Tibial nerve (tissue), 4 donors: Measurements from ENCODE around the gene ANOS1. TPM values are rescaled to one million over a fixed set of nuclear protein-coding genes. Genes with fewer than 3 reads are reported as not detected.
"Not testable (repeated sequence)": the region's sequence is repeated elsewhere in the genome, so short reads cannot be mapped to it uniquely, and the experiment has no call there.

ENCODE experiments used
- DNase-seq, 2 donors: peaks; one replicate each; pipeline ENCODE4 v3.0.0-alpha.2; 2019; ENCODE audit warnings: low spot score in 2 of 2
- H3K27ac ChIP-seq, 4 donors: fragments of 200-600 bp; sonication (generic) in 3 of 4; one replicate each; pipeline ENCODE4 v1.5.1; 2017 to 2019; ENCODE audit warnings: mild to moderate bottlenecking in 1 of 4
- H3K27me3 ChIP-seq, 2 donors: fragments of 200-600 bp; sonication (generic) in 1 of 2; one replicate each; pipeline versions ENCODE4 v1.5.1 to v1.6.0; 2017 to 2019
- H3K36me3 ChIP-seq, 3 donors: fragments of 200-600 bp; sonication (generic); one replicate each; pipeline ENCODE4 v1.5.1; 2018 to 2019
- H3K4me1 ChIP-seq, 4 donors: fragments of 200-600 bp; sonication (generic) in 3 of 4; one replicate each; pipeline ENCODE4 v1.5.1; 2017 to 2019
- H3K4me3 ChIP-seq, 4 donors: fragments of 200-600 bp; sonication (generic) in 3 of 4; one replicate each; pipeline ENCODE4 v1.5.1; 2017 to 2019; ENCODE audit warnings: mild to moderate bottlenecking in 1 of 4, moderate library complexity in 1 of 4
- H3K9me3 ChIP-seq, 4 donors: fragments of 200-600 bp; sonication (generic) in 3 of 4; one replicate each; pipeline ENCODE4 v1.5.1; 2017 to 2019
- EP300 ChIP-seq, 2 donors: sonication (generic); formaldehyde crosslinking; IDR thresholded peaks; one replicate each; pipeline ENCODE4 v1.6.1; 2017; ENCODE audit warnings: antibody characterized with exemption in 2 of 2, mild to moderate bottlenecking in 1 of 2
- POLR2A ChIP-seq, 2 donors: fragments of 450-650 bp; IDR thresholded peaks; one replicate each; pipeline ENCODE4 v1.6.1; 2017; ENCODE audit warnings: antibody characterized with exemption in 2 of 2, mild to moderate bottlenecking in 2 of 2, moderate library complexity in 2 of 2
- WGBS, 2 donors: methylation state at CpG; one replicate each; pipeline ENCODE4 v1.1.5; 2018; 5-methylcytosine and 5-hydroxymethylcytosine counted together
- total RNA-seq, 4 donors: library from RNA; depleted of rRNA; stranded (reverse); fragments of >200 nt; gene quantifications; one replicate each; pipeline ENCODE4 v1.1.0, GENCODE V29; 2016
- TF ChIP-seq, protein P1 (sequence below), 5 experiments: fragments of 200-600 bp in 3 of 5; fragments of 450-650 bp in 2 of 5; sonication (generic) in 3 of 5; IDR thresholded peaks; one replicate each; pipeline ENCODE4 v1.5.1; 2016 to 2019; ENCODE audit warnings: antibody characterized with exemption in 5 of 5, mild to moderate bottlenecking in 3 of 5, moderate library complexity in 2 of 5

Gene ANOS1
- total RNA-seq, 4 donors from 2014 or later = 7.5 to 14.4 (median 10.9) TPM

DNA sequence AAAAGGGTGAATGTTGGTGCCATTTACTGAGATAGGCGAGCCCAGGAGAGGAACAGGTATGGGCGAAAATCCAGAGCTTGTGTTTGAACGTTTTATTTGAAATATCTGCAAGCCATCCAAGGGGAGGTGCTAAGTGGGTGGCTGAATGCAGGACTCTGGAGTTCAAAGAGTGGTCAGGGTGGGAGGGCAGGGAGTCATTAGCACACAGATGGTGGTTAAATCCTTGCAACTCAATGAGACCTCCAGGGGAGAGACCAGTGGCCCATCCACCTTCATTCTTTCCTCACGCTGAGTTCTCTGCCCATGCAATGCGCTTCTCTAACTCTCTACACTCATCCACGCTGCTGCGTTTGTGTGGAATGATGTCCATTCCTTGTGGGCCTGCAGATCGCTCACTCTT lies 166.2 kb downstream of the ANOS1 start:
- H3K36me3 ChIP-seq = no peaks in the 10 kb centered on the region

DNA sequence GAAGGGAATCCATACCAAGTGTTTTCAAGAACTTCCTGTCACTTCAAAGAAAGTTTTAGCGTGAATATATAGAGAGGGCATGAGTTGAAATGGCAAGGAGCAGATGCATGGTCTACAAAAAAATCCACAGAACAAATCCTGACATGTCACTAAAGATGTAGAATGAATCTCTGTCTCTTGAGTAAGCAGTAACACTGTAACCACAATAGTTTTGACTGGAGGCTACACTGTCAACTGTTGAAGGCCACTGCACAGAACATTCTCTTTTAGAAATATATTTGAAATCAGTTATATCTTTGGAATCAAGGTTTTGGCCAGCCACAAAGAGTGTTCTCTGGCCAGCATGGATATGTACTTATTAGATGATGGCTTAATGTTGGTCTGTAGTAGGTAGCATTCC lies 183.5 kb downstream of the ANOS1 start:
- H3K4me3 ChIP-seq = no peak overlapping the region
- no peak for TF ChIP-seq POLR2A (IDR thresholded peaks at IDR 0.05)
- no peak for TF ChIP-seq EP300 (IDR thresholded peaks at IDR 0.05)
- TF ChIP-seq, protein P1, sequence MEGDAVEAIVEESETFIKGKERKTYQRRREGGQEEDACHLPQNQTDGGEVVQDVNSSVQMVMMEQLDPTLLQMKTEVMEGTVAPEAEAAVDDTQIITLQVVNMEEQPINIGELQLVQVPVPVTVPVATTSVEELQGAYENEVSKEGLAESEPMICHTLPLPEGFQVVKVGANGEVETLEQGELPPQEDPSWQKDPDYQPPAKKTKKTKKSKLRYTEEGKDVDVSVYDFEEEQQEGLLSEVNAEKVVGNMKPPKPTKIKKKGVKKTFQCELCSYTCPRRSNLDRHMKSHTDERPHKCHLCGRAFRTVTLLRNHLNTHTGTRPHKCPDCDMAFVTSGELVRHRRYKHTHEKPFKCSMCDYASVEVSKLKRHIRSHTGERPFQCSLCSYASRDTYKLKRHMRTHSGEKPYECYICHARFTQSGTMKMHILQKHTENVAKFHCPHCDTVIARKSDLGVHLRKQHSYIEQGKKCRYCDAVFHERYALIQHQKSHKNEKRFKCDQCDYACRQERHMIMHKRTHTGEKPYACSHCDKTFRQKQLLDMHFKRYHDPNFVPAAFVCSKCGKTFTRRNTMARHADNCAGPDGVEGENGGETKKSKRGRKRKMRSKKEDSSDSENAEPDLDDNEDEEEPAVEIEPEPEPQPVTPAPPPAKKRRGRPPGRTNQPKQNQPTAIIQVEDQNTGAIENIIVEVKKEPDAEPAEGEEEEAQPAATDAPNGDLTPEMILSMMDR (IDR thresholded peaks at IDR 0.05) = no peak
- no peaks in the 10 kb centered on the region for H3K9me3 ChIP-seq
- H3K36me3 ChIP-seq = no peaks in the 10 kb centered on the region
- 70 to 88% methylated on average over 1 of the region's 1 CpG for WGBS, 2 donors
- no peak overlapping the region for H3K27ac ChIP-seq
- H3K27me3 ChIP-seq = no peaks in the 10 kb centered on the region
- H3K4me1 ChIP-seq = no peaks in the 10 kb centered on the region
- DNase-seq = no peak

More for the DNA sequence above, 166.2 kb downstream of the ANOS1 start:
- H3K4me3 ChIP-seq = no peak overlapping the region
- no peak for TF ChIP-seq POLR2A (IDR thresholded peaks at IDR 0.05)
- H3K27me3 ChIP-seq = no peaks in the 10 kb centered on the region
- H3K27ac ChIP-seq = no peak overlapping the region
- 56 to 61% methylated on average over 8 of the region's 8 CpGs for whole genome bisulfite sequencing, 2 donors
- H3K4me1 ChIP-seq = no peaks in the 10 kb centered on the region
- no peaks in the 10 kb centered on the region for H3K9me3 ChIP-seq
- no peak for DNase-seq

DNA sequence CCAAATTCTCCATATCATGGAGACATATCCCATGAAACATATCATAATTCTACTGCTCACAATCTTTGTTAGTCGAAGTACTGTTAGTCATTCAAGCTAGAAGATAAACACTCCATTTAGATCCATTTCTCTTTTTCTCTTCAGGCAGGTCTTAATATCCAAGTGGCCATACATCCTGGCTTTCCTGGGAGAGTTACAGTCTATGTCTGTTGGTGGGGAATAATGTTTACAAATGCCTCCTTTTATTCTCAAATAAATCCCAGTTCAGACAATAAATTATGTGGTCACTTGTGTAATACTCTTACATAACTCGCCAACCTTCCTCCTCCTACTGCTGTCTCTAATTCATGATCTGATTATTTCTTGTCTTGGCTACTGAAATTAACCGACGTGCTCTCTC lies 185.2 kb downstream of the ANOS1 start:
- H3K27me3 ChIP-seq = no peaks in the 10 kb centered on the region
- TF ChIP-seq EP300 (IDR thresholded peaks at IDR 0.05) (no peak), POLR2A (IDR thresholded peaks at IDR 0.05) (no peak)
- TF ChIP-seq, protein P1 (IDR thresholded peaks at IDR 0.05) = no peak
- H3K27ac ChIP-seq = no peak overlapping the region
- no peaks in the 10 kb centered on the region for H3K9me3 ChIP-seq
- H3K4me3 ChIP-seq = no peak overlapping the region
- DNase-seq = no peak
- 73 to 82% methylated on average over 4 of the region's 4 CpGs for WGBS, 2 donors
- no peaks in the 10 kb centered on the region for H3K4me1 ChIP-seq
- no peaks in the 10 kb centered on the region for H3K36me3 ChIP-seq

DNA sequence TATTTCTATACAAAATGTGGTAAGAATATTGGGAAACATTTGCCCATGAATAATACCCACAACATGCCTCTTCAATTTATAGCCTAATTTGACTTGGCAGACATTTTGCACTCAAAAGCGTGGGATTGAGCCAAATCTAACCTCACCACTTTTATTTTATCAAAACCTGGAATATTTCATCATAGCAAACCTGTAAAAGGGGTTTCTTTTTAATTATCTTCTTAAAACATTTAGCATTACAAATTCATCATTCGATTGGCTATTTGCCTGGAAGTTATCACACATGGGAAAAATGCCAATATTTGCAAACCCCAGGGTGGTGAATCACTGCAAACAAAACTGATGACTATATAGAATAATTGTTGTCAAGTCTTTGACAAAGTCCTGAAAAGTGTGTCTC lies 211.1 kb downstream of the ANOS1 start:
- Histone ChIP-seq H3K36me3 (no peaks in the 10 kb centered on the region), H3K27ac (no peak overlapping the region), H3K4me1 (no peaks in the 10 kb centered on the region), H3K27me3 (no peaks in the 10 kb centered on the region), H3K4me3 (no peak overlapping the region), H3K9me3 (no peaks in the 10 kb centered on the region)
- TF ChIP-seq, protein P1 (IDR thresholded peaks at IDR 0.05) = no peak
- TF ChIP-seq POLR2A (IDR thresholded peaks at IDR 0.05) (no peak), EP300 (IDR thresholded peaks at IDR 0.05) (no peak)
- DNase-seq = no peak
- WGBS, 2 donors = 72 to 78% methylated on average over 2 of the region's 2 CpGs

DNA sequence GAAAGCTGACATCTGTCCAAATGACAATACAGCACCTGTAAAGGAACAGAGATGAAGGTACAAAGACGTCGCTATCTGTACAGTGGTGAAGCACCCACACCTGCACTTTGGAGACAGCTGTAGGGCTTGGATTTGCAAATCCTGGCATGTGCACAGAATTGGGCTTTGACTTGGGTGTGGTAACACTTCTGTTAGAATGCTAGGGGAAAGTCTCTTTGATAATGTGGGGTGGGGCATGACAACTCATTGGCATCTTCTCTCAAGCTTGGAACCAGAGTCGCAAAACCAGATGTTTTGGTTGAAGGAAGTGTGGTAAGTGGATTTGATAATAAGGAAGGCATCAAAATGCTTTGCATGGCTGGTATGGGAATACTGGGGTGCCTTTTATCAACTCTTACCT lies 211.8 kb downstream of the ANOS1 start:
- Histone ChIP-seq H3K9me3 (no peaks in the 10 kb centered on the region), H3K4me1 (no peaks in the 10 kb centered on the region), H3K27me3 (no peaks in the 10 kb centered on the region), H3K27ac (no peak overlapping the region), H3K36me3 (no peaks in the 10 kb centered on the region), H3K4me3 (no peak overlapping the region)
- TF ChIP-seq EP300 (IDR thresholded peaks at IDR 0.05) = no peak
- no peak for DNase-seq
- 78 to 83% methylated on average over 3 of the region's 3 CpGs for WGBS, 2 donors

DNA sequence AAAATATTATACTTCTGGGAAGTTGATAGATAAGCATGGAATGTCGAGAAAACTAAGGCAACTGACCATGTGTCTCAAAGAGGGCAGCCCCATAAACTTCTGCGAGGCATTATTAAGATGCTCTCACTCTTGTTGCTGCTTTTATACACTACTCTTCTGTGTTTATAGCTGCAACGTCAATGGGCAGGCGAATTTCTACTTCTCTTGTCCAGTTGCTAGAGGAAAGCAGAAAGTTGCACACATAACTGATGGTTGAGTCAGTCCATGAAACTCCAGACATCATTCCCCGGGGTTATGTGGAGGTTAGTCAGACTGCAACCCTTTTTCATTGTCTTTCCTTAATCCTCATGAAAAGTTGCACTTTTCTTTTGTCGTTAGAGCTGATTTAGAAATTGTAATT lies 227.5 kb downstream of the ANOS1 start:
- Histone ChIP-seq H3K27me3 (no peaks in the 10 kb centered on the region), H3K9me3 (no peaks in the 10 kb centered on the region), H3K36me3 (no peaks in the 10 kb centered on the region), H3K4me3 (no peak overlapping the region), H3K4me1 (no peaks in the 10 kb centered on the region), H3K27ac (no peak overlapping the region)
- TF ChIP-seq, protein P1 (IDR thresholded peaks at IDR 0.05) = no peak
- TF ChIP-seq EP300 (IDR thresholded peaks at IDR 0.05) = no peak
- TF ChIP-seq POLR2A (IDR thresholded peaks at IDR 0.05) = no peak
- DNase-seq = no peak
- WGBS, 2 donors = 49 to 53% methylated on average over 6 of the region's 6 CpGs

DNA sequence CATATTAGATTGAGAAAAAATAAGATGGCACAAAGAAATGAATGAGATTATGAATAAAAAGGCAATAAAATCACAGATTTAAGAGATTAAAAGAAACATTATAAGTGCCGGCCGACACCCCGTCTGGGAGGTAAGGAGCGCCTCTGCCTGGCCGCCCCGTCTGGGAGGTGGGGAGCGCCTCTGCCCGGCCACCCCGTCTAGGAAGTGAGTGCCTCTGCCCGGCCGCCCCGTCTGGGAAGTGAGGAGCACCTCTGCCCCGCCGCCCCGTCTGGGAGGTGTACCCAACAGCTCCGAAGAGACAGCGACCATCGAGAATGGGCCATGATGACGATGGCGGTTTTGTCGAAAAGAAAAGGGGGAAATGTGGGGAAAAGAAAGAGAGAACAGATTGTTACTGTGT lies 229.8 kb downstream of the ANOS1 start:
- H3K4me1 ChIP-seq, H3K27me3 ChIP-seq, DNase-seq, H3K36me3 ChIP-seq, H3K27ac ChIP-seq, H3K9me3 ChIP-seq, H3K4me3 ChIP-seq: not testable (repeated sequence)
- 95% methylated on average over 19 to 21 of the region's 21 CpGs for WGBS, 2 donors
